Activated CD4-positive, alpha-beta memory T cell treated with anti-CD3 and anti-CD28 coated beads, Interleukin-2, amount 10 ng/mL, durations not matched to agents 7 days and 5 days (primary cell): ENCODE data around the gene SFT2D1. TPM values are rescaled to one million over a fixed set of nuclear protein-coding genes. Genes with fewer than 3 reads are reported as not detected.
A peak's percentile ranks its signal among the peaks of the same experiment; 100 is the strongest.

ENCODE experiments used
- CTCF ChIA-PET: fragments of 350-600 bp; sonication (Branson Sonifier 250); formaldehyde crosslinking; loops from one replicate; lab custom pipeline; 2021; ENCODE audit warnings: antibody characterized with exemption, inconsistent platforms; lab: Charles Lee
- POLR2A ChIA-PET: fragments of 350-600 bp; sonication (Branson Sonifier 250); formaldehyde crosslinking; loops from one replicate; lab custom pipeline; 2021; ENCODE audit warnings: antibody characterized with exemption; lab: Charles Lee
- DNase-seq: peaks from one replicate; pipeline ENCODE4 v3.0.0-alpha.2; 2020
- H3K27ac Mint-ChIP-seq: one replicate; pipeline ENCODE4 v1.8.0; 2021; ENCODE audit warnings: mild to moderate bottlenecking, mixed read lengths
- H3K27me3 Mint-ChIP-seq: one replicate; pipeline ENCODE4 v1.8.0; 2021; ENCODE audit warnings: mixed read lengths
- H3K36me3 Mint-ChIP-seq: one replicate; pipeline ENCODE4 v1.8.0; 2021; ENCODE audit warnings: low read depth, mixed read lengths
- H3K4me1 Mint-ChIP-seq: one replicate; pipeline ENCODE4 v1.8.0; 2021; ENCODE audit warnings: mixed read lengths
- H3K4me3 Mint-ChIP-seq: one replicate; pipeline ENCODE4 v1.8.0; 2021; ENCODE audit warnings: mild to moderate bottlenecking, mixed read lengths
- H3K9me3 Mint-ChIP-seq: one replicate; pipeline ENCODE4 v1.8.0; 2021; ENCODE audit warnings: mixed read lengths
- total RNA-seq, 2 experiments: library from RNA; stranded (reverse); gene quantifications; one replicate each; pipeline ENCODE4 v1.2.3, GENCODE V29; 2021

The SFT2D1 gene
- total RNA-seq, 2 experiments from 2014 or later, result 70.0 to 72.0 TPM

- peaks cover 30% of the 10 kb centered on the region for H3K36me3 Mint-ChIP-seq
- no peak overlapping the region for H3K4me3 Mint-ChIP-seq
- ChIA-PET CTCF (interaction anchor here (0.7 to 1.3 kb wide), 2 partner anchors 56 to 58 kb away, joined by 4 read pairs; no protein-coding TSS in a partner anchor), POLR2A (interaction anchor here (0.6 kb wide), 1 partner anchor 180 kb away, joined by 3 read pairs; no protein-coding TSS in a partner anchor)
- H3K27me3 Mint-ChIP-seq, result no peaks in the 10 kb centered on the region
- DNase-seq, result no peak
- no peak overlapping the region for H3K27ac Mint-ChIP-seq
- no peaks in the 10 kb centered on the region for H3K9me3 Mint-ChIP-seq
- no peaks in the 10 kb centered on the region for H3K4me1 Mint-ChIP-seq
These were observed 18.9 kb downstream of the SFT2D1 start for GRCh38 chr6:166323395-166323794.

- Mint-ChIP-seq H3K4me1 (no peaks in the 10 kb centered on the region), H3K9me3 (no peaks in the 10 kb centered on the region), H3K27me3 (no peaks in the 10 kb centered on the region), H3K4me3 (no peak overlapping the region), H3K36me3 (peaks cover 10% of the 10 kb centered on the region), H3K27ac (no peak overlapping the region)
- DNase-seq, result no peak
- ChIA-PET CTCF (interaction anchor here (0.6 to 2.7 kb wide), 4 partner anchors 8 to 91 kb away, joined by 3 to 9 read pairs (median 4); no protein-coding TSS in a partner anchor), POLR2A (interaction anchor here (1.0 kb wide), 1 partner anchor 19 kb away, joined by 4 read pairs; no protein-coding TSS in a partner anchor)
These were observed 23.4 kb downstream of the SFT2D1 start for GRCh38 chr6:166318649-166319600.

GRCh38 chr6:166318227-166318626 is 24.1 kb downstream of the SFT2D1 start:
- peaks cover 6% of the 10 kb centered on the region for H3K36me3 Mint-ChIP-seq
- POLR2A ChIA-PET, result interaction anchor here (1.0 kb wide), 1 partner anchor 20 kb away, joined by 4 read pairs; no protein-coding TSS in a partner anchor
- H3K4me3 Mint-ChIP-seq, result no peak overlapping the region
- H3K4me1 Mint-ChIP-seq, result no peaks in the 10 kb centered on the region
- H3K27ac Mint-ChIP-seq, result no peak overlapping the region
- H3K9me3 Mint-ChIP-seq, result no peaks in the 10 kb centered on the region
- peaks cover under 1% of the 10 kb centered on the region for H3K27me3 Mint-ChIP-seq
- CTCF ChIA-PET, result interaction anchor here (1.4 kb wide), 1 partner anchor 63 kb away, joined by 4 read pairs; no protein-coding TSS in a partner anchor
- no peak for DNase-seq

- no peaks in the 10 kb centered on the region for H3K4me1 Mint-ChIP-seq
- no peaks in the 10 kb centered on the region for H3K9me3 Mint-ChIP-seq
- H3K36me3 Mint-ChIP-seq, result peaks cover 4% of the 10 kb centered on the region
- ChIA-PET CTCF (interaction anchor here (1.4 kb wide), 1 partner anchor 64 kb away, joined by 4 read pairs; no protein-coding TSS in a partner anchor), POLR2A (interaction anchor here (1.0 kb wide), 1 partner anchor 20 kb away, joined by 4 read pairs; no protein-coding TSS in a partner anchor)
- no peak overlapping the region for H3K27ac Mint-ChIP-seq
- peaks cover 3% of the 10 kb centered on the region for H3K27me3 Mint-ChIP-seq
- no peak for DNase-seq
- no peak overlapping the region for H3K4me3 Mint-ChIP-seq
These were observed 24.8 kb downstream of the SFT2D1 start for GRCh38 chr6:166317261-166318212.

- DNase-seq, result no peak
- ChIA-PET CTCF (no interaction called here), POLR2A (no interaction called here)
- no peaks in the 10 kb centered on the region for H3K36me3 Mint-ChIP-seq
- H3K27ac Mint-ChIP-seq, result no peak overlapping the region
- H3K4me1 Mint-ChIP-seq, result no peaks in the 10 kb centered on the region
- H3K9me3 Mint-ChIP-seq, result no peaks in the 10 kb centered on the region
- no peak overlapping the region for H3K4me3 Mint-ChIP-seq
- peaks cover 3% of the 10 kb centered on the region for H3K27me3 Mint-ChIP-seq
These were observed 26.9 kb downstream of the SFT2D1 start for GRCh38 chr6:166315436-166315835.

- DNase-seq, result no peak
- no peaks in the 10 kb centered on the region for H3K9me3 Mint-ChIP-seq
- ChIA-PET POLR2A (no interaction called here), CTCF (interaction anchor here (1.2 to 5.1 kb wide), 6 partner anchors 66 to 92 kb away, joined by 3 to 69 read pairs (median 6); no protein-coding TSS in a partner anchor)
- H3K4me3 Mint-ChIP-seq, result no peak overlapping the region
- H3K36me3 Mint-ChIP-seq, result no peaks in the 10 kb centered on the region
- H3K27ac Mint-ChIP-seq, result no peak overlapping the region
- peaks cover 12% of the 10 kb centered on the region for H3K27me3 Mint-ChIP-seq
- H3K4me1 Mint-ChIP-seq, result no peaks in the 10 kb centered on the region
These were observed 27.9 kb downstream of the SFT2D1 start for GRCh38 chr6:166314454-166314853.

GRCh38 chr6:166313255-166314070 is 28.9 kb downstream of the SFT2D1 start:
- Mint-ChIP-seq H3K27ac (no peak overlapping the region), H3K36me3 (no peaks in the 10 kb centered on the region), H3K4me3 (no peak overlapping the region), H3K4me1 (peaks cover 3% of the 10 kb centered on the region), H3K27me3 (peaks cover 21% of the 10 kb centered on the region), H3K9me3 (no peaks in the 10 kb centered on the region)
- CTCF ChIA-PET, result interaction anchor here (0.6 to 5.1 kb wide), 20 partner anchors 8 to 93 kb away, joined by 3 to 69 read pairs (median 4); no protein-coding TSS in a partner anchor
- peak; percentile 58 for DNase-seq
- POLR2A ChIA-PET, result interaction anchor here (1.0 kb wide), 1 partner anchor 68 kb away, joined by 6 read pairs; no protein-coding TSS in a partner anchor

GRCh38 chr6:166312832-166313231 is 29.5 kb downstream of the SFT2D1 start:
- Mint-ChIP-seq H3K27ac (no peak overlapping the region), H3K4me3 (no peak overlapping the region), H3K27me3 (peaks cover 22% of the 10 kb centered on the region), H3K36me3 (no peaks in the 10 kb centered on the region), H3K4me1 (peaks cover 4% of the 10 kb centered on the region), H3K9me3 (no peaks in the 10 kb centered on the region)
- ChIA-PET POLR2A (interaction anchor here (1.0 kb wide), 1 partner anchor 69 kb away, joined by 6 read pairs; no protein-coding TSS in a partner anchor), CTCF (interaction anchor here (0.6 to 5.1 kb wide), 18 partner anchors 9 to 92 kb away, joined by 3 to 69 read pairs (median 4); no protein-coding TSS in a partner anchor)
- no peak for DNase-seq

- no peaks in the 10 kb centered on the region for H3K9me3 Mint-ChIP-seq
- peaks cover 5% of the 10 kb centered on the region for H3K4me1 Mint-ChIP-seq
- peaks cover 33% of the 10 kb centered on the region for H3K27me3 Mint-ChIP-seq
- H3K27ac Mint-ChIP-seq, result no peak overlapping the region
- ChIA-PET POLR2A (no interaction called here), CTCF (interaction anchor here (0.7 to 5.1 kb wide), 4 partner anchors 9 to 89 kb away, joined by 3 to 69 read pairs (median 14); no protein-coding TSS in a partner anchor)
- no peak for DNase-seq
- H3K4me3 Mint-ChIP-seq, result no peak overlapping the region
- no peaks in the 10 kb centered on the region for H3K36me3 Mint-ChIP-seq
These were observed 31.7 kb downstream of the SFT2D1 start for GRCh38 chr6:166310634-166311033.

- DNase-seq, result no peak
- Mint-ChIP-seq H3K4me3 (no peak overlapping the region), H3K4me1 (peaks cover 5% of the 10 kb centered on the region), H3K27me3 (peaks cover 40% of the 10 kb centered on the region), H3K36me3 (no peaks in the 10 kb centered on the region), H3K9me3 (no peaks in the 10 kb centered on the region), H3K27ac (no peak overlapping the region)
- POLR2A ChIA-PET, result no interaction called here
- CTCF ChIA-PET, result interaction anchor here (4.1 to 5.1 kb wide), 2 partner anchors 71 to 90 kb away, joined by 25 to 69 read pairs; no protein-coding TSS in a partner anchor
These were observed 32.4 kb downstream of the SFT2D1 start for GRCh38 chr6:166309977-166310376.
